GM15510 (cell line): Measurements from ENCODE around the gene ANKRD49.

ENCODE experiments used
- POLR2A ChIP-seq: IDR thresholded peaks from 3 replicates; pipeline ENCODE4 v1.6.1; 2011; ENCODE audit warnings: borderline replicate concordance; ENCODE audit not compliant: insufficient read length; ENCODE audit errors: extremely low read depth

ANKRD49 gene

GRCh38 chr11:94525546-94526324 lies 32.0 kb downstream of the ANKRD49 start:
- TF ChIP-seq POLR2A = no peak

DNA sequence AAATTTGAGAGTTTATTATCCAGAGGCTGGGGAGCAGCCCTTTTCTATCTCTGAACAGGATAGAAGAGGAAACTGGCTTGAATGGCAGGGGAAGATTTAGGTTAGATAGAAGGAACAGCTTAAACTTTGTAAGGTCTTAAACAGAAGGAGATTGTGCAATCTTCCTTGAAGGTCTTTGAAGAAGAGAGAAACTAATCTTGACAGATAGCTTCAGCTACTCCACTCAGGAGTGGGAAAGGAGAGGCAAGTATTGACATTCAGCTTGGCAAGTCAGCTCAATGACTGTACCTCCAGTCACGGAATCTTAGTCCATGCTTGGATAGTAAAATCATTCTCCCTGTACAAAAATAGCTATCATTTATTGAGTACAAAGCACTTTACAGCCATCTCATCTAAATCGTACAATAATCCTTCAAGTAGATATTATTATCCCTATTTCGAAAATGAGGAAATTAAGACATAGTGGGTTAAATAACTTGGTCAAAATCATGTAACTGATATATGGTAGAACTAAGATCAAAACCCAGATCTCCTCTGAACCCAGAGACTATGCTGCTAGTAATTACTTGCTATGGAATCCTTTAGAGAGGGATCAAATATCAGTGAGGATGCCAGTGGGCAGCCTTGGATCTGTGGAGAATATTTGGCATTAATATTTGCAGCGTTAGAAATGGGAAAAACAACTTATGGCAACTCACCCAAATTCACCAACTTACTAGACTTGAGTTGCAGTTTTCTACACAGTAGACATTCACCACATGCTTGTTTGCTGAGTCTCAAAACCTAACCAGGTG lies 33.1 kb downstream of the ANKRD49 start:
- TF ChIP-seq POLR2A = no peak

DNA sequence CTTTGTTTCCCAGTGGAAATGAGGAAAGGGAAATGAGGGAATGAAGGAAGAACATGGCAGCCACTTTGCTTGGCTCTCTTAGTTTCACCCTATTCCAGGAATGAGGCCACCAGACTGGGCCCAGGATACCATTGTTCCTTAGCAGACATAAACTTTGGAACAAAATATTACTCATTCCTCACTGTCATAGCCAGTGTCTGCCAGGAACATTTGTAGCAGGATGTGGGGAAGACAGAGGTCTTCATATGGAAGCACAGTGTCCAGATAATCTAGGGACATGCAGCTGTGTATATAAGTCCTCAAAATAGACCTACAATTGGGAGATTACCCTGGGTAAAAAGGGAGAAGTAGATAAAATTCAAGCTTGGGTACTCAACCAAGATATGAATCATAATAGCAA lies 34.8 kb downstream of the ANKRD49 start:
- TF ChIP-seq POLR2A = no peak

DNA sequence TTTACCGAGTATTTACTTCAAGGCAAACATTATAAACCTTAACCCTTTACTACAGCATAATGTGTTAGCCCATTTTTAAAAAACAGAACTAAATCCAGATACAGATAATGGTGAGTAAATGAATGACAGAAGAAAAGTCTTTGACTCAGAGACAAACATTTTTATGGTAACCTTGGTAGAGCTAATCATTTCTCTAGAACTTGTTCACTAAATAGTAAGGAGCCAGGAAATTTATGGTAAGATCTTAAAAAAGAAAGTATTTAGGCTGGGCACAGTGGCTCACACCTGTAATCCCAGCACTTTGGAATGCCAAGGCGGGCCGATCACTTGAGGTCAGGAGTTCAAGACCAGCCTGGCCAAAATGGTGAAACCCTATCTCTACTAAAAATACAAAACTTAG lies 38.4 kb downstream of the ANKRD49 start:
- no peak for TF ChIP-seq POLR2A

DNA sequence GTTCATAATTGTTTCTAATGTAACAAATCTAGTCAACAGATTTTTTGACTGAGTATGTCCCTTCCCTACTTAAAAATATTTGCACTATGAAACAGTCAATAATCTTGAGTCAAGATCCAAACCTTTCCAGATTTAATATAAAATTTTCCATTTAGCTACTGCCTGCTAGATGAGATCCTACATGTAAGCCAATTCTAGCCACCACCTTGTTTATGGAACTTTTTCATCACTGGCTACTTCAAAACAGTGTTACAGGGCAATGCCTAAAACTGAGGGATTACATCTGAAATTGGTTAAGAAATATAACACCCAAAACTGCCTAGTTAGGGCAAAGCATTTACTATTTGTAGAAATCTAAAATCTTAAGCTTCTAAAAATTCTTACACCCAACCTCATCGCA lies 39.4 kb downstream of the ANKRD49 start:
- TF ChIP-seq POLR2A = no peak

- no peak for TF ChIP-seq POLR2A
Measured at GRCh38 chr11:94533696-94534630, 40.2 kb downstream of the ANKRD49 start.

DNA sequence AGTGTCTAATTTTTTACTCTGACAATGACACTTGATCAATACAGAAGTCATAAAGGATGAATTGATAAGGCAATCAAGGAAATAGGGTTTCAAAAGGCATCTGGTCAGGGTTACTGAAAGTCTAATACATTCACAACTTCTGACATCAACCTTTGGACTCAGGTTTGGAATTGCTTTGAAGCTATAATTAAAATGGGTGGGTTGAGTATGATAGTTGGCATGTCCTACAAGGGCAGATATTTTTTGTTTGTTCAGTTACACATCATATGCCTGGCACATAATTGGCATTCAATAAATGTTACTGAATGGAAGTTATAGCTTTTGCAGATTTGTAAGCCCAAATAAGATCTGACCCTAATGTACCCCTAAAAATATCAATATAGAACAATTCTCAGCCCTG lies 42.6 kb downstream of the ANKRD49 start:
- TF ChIP-seq POLR2A = no peak

DNA sequence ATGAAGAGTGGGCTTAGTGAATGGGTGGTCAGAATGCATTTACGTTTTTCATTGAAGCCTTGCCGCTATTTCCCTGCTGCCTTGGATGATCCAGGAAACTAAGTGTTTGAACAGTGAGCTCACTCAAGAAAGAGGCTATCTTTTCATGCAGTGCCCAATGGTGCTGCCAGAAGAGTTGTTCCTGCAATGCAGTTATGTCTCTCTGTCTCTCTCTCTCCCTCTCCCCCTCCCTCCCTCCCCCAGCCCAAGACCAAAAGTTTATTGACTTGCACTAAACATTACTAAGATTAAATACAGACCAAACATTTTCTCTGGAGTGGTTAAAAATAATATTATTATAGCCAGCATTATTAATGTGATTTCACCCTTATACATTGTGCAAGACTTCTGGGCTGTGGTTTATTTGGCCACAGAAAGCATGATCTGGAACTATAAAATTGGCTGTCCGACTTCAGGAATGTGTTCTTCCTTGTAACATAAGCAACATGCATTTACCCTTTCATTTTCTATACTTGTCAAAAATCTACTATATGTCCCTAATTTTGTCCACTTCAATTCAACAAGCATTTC lies 43.3 kb downstream of the ANKRD49 start:
- TF ChIP-seq POLR2A = no peak

- TF ChIP-seq POLR2A = no peak
Measured at GRCh38 chr11:94539420-94539819, 45.6 kb downstream of the ANKRD49 start.

DNA sequence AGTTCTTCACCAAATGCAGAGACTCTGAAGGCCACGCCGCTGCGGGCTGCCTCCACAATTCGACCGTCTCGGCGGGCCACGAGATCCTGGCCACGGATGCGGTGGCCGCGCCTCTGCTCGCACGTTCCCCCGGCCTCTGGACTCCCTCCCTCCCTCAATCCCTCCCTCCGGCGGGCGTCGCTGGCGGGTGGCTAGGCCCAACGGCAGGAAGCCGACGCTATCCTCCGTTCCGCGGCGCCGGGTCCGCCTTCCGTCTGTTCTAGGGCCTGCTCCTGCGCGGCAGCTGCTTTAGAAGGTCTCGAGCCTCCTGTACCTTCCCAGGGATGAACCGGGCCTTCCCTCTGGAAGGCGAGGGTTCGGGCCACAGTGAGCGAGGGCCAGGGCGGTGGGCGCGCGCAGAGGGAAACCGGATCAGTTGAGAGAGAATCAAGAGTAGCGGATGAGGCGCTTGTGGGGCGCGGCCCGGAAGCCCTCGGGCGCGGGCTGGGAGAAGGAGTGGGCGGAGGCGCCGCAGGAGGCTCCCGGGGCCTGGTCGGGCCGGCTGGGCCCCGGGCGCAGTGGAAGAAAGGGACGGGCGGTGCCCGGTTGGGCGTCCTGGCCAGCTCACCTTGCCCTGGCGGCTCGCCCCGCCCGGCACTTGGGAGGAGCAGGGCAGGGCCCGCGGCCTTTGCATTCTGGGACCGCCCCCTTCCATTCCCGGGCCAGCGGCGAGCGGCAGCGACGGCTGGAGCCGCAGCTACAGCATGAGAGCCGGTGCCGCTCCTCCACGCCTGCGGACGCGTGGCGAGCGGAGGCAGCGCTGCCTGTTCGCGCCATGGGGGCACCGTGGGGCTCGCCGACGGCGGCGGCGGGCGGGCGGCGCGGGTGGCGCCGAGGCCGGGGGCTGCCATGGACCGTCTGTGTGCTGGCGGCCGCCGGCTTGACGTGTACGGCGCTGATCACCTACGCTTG lies 50.2 kb downstream of the ANKRD49 start, which contains the start of gene FUT4:
TSS of gene FUT4 (plus strand) at position 227 of the 951 bp plus-strand sequence. CDS start at position 440, 213 bp downstream.
- TF ChIP-seq POLR2A = peak; percentile 68

- TF ChIP-seq POLR2A = no peak
Measured at GRCh38 chr11:94544646-94545263, 51.0 kb downstream of the ANKRD49 start.

- no peak for TF ChIP-seq POLR2A
Measured at GRCh38 chr11:94545264-94546161, 51.7 kb downstream of the ANKRD49 start.
